Activated CD4-positive, alpha-beta T cell treated with anti-CD3 and anti-CD28 coated beads, Interleukin-2, Interleukin-4, amounts not matched to agents 100 ng/mL and 50 ng/mL, durations not matched to agents 16 hours and 8 hours (primary cell): Measurements from ENCODE around the gene NAA10.

Experiments
- DNase-seq: peaks from one replicate; pipeline ENCODE4 v3.0.0-alpha.2; 2020; ENCODE audit warnings: low spot score

Gene NAA10

DNA sequence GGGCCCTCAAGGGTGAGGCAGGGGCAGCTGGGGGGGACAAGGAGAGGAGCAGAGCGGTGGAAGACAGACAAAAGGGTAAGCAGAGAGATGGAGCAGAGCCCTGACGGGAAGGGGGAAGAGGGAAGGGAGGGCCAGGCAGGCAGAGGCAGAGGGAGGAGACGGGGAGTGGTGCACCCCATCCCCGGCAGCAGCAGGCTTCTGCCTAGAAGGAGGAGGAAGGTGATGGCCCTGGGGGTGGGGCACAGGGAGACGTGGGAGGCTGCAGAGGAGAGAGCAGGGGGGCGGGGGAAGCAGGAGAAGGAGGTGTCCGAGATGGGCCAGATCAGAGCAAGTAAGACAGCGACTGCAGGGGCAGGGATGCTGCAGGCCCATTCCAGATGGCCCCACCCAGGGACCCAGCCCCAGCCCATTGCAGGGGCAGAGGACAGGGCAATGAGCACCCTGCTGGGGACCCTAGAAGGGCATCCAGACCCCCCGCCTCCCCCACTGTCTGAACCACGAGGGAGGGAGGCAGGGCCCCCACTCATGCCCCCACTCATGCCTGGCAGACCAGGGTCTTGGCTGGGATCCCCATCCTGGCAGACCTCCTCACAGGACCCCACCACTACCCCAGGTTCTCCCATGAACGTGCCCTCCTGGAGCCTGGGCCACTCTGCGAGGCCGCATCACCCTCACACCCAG is 51.5 kb downstream of the NAA10 start:
- no peak for DNase-seq

GRCh38 chrX:153882557-153882956 is 52.3 kb downstream of the NAA10 start:
- no peak for DNase-seq

- DNase-seq = no peak
Observed at GRCh38 chrX:153882086-153882498, 52.7 kb downstream of the NAA10 start.

GRCh38 chrX:153881281-153881680 is 53.6 kb downstream of the NAA10 start:
- no peak for DNase-seq

DNA sequence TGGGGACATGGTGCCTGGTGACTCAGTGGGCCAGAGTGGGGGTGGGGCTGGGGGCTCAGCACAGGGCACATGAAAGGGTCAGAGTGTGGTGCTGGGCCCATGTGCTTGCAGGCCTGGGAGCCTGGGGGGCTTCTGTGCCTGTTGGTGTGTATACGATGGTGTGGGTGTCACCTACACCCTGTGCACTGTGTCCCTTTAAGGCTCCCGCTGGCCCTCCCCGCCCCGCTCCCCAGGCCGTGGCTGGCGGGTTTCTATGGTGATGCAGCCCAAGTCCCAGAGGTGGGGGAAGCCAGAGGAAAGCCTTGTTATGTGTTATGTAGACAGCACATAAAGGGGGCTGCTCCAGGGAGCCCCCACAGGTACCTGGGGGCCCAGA is 54.4 kb downstream of the NAA10 start:
- no peak for DNase-seq

DNA sequence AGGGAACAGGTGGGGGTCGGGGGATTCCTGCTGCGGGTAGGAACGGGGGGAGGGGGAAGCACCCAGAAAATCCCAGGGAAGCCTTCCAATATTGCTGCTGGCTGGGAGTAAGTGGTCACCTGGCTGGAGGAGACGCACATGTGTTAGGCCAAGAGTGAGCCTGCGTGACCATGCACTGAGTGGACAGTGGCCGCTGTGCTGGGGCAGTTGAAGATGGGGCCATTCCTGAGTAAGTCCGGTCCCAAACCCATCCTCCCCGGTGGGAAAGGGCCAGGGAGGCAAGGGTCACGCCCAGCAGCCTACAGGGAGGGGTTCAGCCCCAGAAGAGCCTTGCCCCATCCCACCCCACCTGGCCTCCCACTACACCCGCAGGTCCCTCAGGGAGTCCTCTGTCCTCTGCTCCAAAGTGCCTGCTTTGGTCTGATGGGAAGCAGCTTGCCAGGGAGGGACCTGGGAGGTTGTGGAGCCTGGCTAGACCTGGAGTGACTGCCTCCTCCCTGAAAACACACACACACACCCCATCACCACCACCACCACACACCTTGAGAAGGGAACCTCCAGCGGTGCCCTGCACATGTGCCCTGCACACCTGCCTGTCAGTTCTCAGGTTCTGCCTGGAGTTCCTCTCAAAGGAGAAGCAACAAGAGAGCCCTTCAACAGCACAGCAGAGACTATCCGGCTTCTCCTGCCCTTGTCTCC is 54.9 kb downstream of the NAA10 start:
- no peak for DNase-seq
